DMS153 treated with DMSO at 0.1 percent for 48 hours (cell line): ENCODE measurements around the gene SH2D6.
"Not testable (repeated sequence)": the region's sequence is repeated elsewhere in the genome, so short reads cannot be mapped to it uniquely, and the experiment has no call there.

Experiments used
- DNase-seq: peaks from one replicate; lab custom pipeline; 2025; ENCODE audit not compliant: unreplicated experiment; lab: John Stamatoyannopoulos, UW

The SH2D6 gene

DNA sequence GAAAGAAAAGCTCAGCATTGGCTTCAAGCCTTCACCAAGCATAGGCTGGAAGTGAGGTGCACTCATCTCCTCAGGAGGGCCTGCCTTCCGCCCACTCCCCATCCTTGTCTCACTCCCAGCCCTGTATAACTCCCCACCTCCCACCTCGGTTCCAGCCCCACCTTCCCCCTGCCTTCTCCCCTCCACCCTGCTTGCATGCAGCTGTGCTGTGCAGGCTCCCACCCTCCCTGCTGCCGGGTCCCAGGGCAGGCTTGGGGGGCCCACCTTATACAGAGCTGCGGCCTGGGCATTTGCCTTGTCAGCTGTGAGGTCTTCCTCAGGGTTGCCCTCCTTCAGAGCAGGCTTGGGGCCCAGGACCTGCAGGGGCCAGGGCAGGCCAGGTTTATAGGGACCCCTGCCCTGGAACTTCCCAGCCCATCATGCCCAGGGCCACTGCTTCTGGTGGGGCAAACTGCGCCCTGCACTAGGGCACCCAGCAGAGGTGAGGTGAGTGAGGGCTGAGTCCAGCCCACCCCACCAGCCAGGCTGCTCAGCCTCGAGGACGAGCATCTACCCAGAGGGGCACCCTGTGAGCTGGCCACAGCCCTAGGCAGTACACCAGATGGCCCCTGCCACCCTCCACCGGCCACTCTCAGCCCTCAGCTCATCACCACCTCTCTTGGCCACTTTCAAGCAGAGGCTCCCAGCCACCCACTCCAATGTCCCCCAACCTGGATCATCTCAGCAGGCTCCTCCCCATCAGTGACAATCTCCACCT, 19.9 kb upstream of the SH2D6 start:
- no peak for DNase-seq

DNA sequence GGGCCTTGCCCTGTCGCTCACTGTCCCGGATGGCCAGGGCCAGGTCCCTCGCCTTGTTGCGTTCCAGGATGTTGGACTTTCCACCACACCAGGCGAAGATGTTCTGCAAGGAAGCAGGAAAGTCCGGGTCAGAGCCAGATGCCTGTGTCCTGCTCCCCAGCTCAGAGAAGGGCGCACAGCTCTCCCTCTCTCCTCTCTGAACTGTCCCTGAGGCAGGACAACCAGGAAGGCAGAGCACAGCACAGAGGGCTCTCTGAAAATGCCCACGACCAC, 19.4 kb upstream of the SH2D6 start:
- no peak for DNase-seq

GRCh38 chr2:85400023-85400422, 18.5 kb upstream of the SH2D6 start:
- DNase-seq = no peak

DNA sequence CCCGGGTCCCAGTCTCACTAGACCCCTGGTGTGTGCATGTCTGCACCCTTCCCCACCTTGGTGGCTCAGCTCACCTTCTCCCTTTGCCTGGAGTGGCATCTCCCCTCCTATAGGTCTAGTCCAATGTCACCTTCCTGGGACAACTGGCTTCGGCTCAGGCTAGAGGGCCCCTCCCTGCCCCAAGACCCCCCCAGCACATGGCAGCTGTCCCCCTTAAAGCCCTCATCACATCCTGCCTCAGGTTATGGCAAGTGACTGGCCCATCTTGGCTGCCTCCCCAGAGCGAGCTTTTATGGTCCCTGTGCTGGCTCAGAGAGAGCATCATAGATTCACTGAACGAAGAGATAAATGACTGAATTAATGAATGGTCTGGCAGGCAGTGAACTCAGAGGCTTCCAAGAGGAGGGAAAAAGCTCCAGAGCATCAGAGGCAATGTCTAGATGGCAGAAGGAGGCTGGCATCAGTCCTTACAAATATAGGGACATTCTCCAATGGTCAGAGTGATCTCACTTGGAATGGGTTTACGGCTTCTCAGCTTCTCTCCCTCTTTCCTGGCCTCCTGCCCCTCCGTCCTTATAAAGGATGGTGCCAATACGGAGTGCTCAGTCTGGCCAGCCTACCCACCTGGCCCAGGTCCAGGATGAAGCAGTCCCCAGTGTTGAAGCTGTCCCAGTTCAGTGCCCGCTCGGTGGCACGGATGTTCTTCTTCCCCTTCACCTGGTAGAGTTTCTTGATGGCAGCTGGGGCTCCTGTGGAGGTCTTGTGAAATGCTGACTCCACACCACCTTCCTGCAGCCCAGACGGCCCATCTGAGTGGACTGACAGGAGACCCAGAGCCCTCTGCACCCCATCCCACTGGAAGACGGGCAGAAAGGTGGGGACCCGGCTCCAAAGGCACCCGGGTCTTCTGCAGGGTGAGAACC, 17.7 kb upstream of the SH2D6 start:
- no peak for DNase-seq

GRCh38 chr2:85401464-85401805, 17.1 kb upstream of the SH2D6 start:
- no peak for DNase-seq

- no peak for DNase-seq
Measured at GRCh38 chr2:85401844-85402243, 16.7 kb upstream of the SH2D6 start.

DNA sequence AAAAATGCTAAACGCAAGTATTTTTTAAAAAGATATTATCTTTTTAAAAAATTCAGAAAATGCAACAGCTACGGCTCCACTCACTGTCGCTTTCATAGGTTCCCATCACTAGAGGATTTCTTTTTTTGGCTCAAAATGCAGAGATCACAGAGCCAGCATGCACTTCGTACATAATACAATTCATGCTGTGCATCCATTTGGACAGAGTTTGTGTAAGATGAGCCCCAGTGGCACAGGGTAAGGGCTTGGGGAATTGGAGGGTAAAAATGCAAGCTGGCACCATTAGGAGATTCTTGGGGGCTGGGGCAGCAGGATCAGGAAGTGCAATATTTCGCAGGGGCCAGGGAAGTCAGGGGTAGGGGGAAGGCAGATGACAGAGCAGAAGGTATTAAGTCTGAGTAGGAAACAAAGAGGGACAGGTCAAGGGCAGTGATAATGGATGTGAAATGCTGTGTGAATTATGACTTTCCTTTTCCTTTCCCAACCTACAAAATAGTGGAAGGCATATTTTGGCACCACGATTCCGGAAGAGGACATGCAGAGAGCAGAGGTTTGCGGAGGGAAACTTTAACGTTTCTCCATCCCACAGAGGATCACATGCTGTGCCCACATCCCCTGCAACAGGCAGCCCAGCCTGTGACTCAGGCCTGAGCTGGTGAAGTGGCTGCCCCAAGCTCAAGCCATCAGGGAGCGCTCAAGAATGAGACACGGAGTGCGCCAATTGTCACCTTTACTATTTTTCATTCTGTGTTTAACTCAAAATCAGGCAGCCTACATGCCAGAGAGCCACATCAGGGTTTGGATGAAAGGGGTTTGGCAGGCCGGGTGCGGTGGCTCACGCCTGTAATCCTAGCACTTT, 13.1 kb upstream of the SH2D6 start:
- no peak for DNase-seq

DNA sequence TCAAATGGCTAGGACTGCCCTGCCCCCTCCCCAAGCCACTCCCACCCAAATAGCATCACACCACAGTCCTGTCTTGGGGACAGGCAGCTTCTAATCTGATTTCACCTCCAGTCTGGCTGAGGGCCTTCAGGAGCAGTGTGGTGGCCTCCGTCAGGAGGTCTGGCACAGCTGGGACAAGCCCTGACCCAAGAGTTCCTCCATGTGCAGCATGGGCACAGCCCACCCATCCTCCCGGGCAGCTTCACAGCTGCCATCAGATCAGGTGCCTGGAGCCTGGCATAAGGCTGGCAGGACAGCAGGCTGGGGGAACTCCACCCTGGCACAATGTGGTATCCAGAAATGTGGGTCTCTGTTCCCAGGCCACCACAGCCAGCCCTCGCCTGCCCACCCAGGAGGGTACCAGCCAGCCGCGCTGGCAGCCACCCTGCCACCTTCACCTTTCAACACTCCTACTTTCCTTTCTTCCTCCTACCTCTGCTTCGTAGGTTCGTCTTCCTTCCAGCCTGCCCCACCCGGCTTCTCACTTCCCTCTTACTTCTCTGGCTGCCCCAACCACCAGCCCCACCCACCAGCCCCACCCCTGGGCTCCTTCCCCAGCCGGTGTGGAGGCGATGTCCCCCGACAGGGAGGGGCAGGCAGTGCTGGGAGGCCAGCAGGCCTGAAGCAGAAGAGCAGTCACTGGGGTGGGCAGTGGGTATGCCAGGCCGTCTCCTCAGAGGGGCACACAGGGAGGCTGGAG, 8.5 kb upstream of the SH2D6 start, which contains the start of gene CAPG:
Gene CAPG, minus strand, starts transcription at position 522 of the 739 bp plus-strand sequence. CDS start 8,221 bp downstream, outside the sequence.
- no peak for DNase-seq

GRCh38 chr2:85410584-85411404, 7.7 kb upstream of the SH2D6 start:
- no peak for DNase-seq

GRCh38 chr2:85411405-85411748, 7.1 kb upstream of the SH2D6 start:
- DNase-seq = no peak

- no peak for DNase-seq
Measured at GRCh38 chr2:85413592-85414420, 4.7 kb upstream of the SH2D6 start.

DNA sequence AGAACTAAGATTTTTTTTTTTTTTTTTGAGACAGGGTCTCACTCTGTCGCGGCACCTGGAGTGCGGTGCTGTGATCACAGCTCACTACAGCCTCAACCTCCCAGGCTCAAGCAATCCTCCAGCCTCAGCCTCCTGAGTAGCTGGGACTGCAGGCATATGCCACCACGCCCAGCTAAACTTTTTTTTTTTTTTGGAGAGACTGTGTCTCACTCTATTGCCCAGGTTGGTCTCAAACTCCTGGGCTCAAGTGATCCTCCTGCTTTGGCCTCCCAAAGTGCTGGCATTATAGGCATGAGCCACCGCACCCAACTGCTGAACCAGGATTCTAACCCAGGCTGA, 4.1 kb upstream of the SH2D6 start:
- DNase-seq = not testable (repeated sequence)

DNA sequence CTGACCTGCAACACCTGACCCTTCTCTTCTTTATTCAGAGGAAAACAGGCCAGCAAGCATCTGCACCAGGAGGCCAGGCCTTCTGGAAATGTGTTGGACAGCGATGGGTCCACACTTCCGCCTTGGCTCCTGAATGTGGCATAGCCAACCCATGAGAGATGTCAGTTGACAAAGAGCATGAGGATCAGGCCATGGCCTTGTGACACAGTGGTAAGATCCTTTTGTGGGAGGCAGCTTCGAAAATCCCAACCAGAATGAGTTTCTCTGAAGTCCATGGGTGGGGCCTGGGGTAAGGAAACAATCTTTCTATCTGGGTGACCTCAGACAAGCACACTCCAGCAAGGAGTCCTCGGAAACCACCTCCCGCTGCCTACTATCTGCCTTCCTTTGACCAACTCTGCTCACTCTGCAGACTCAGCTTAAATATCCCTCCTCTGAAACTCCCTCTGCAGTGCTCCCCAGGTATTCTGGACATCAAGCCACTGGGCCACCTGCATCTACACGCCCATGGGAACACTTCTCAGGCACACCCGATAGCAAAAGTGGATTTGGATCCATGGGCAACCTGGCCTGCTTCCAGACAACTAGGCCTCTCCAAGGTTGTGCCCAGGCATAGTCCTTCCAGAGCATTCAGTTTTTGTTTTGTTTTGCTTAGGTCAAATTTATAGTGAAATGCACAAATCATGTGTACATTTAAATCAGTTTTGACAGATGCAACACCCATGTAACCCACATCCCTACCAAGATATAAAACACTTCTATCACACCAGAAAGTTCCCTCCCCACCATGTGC, 3.6 kb upstream of the SH2D6 start:
- no peak for DNase-seq

DNA sequence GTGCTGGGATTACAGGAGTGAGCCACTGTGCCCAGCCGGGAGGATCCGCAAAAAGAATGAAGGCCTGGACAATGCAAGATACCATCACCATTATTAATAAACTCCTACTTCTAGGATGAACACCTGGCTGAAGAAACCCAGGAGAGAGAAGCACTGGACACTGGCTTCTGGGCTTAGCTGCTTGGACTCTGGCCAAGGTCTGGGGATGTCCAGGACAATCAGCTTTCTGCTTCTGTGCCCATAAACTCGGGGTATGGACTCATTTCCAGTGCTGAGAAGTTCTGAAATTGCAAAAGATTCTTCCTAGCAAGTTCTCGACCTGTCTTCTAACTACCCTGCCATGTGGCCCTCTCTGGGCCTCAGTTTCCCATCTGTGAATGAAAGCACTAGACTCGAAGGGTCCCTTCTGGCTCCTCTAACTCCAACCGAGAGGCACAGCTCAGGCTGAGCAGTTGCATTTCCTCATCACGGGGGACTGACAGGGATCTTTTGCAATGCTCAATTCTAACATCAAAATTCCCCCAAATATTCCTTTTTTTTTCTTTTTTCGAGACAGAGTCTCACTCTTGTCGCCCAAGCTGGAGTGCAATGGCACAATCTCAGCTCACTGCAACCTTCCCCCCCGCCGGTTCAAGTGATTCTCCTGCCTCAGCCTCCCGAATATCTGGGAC, 2.4 kb upstream of the SH2D6 start:
- no peak for DNase-seq

DNA sequence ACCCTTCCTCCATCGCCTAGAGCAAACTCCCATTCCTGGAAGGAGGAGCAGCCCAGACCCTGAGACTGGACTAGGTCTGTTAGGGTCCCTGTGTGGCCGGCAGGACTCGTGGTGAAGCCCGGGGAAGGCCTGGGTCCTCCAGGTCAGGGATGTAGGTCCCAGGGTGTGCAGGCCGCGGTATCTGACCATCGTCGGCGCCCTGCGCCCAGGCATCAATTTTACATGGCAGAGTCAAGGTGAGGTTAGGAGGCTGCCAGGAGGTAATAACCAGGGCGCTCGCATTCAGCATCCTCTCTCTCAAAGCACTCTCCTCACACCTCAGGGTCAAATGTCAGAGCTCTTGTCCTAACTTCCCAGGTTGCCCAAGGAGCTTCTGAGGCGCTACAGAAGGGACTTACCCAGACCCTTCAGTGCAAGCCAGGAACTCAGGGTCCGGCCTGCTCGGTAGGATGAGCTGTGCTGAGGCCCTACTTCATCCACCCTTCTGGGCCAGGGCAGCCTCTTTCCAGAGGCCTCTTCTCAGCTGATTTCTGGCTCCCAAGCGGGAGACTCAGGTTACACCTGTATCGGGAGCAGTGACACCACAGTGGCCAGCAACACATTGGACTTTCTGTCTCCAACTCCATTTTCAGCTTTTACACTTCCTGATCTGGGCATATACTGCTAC, 628 bp downstream of the SH2D6 start:
- no peak for DNase-seq

- peak; percentile 78 for DNase-seq
Measured at GRCh38 chr2:85420536-85421259, 2.2 kb downstream of the SH2D6 start.
